ENCODE measurements around the gene DNM3. TPM values are rescaled to one million over a fixed set of nuclear protein-coding genes. Genes with fewer than 3 reads are reported as not detected.

Gene DNM3
- total and polyA plus RNA-seq, 10 of the 15 experiments (the other 5 are each of a cell fraction or from before 2014, with no cell fraction given): 0.03 to 1.5 (median 0.08) TPM; not detected in 3

GRCh38 chr1:172390683-172391551 lies 549.6 kb downstream of the DNM3 start (continued):
- TF ChIP-seq ZNF217 (IDR thresholded peaks at IDR 0.05) (no peak), IKZF1 (conservative IDR thresholded peaks at IDR 0.05) (peak; percentile 51), MEF2B (IDR thresholded peaks at IDR 0.05; ENCODE audit: partially characterized antibody, poor library complexity, severe bottlenecking) (peak; percentile 75), FOXM1 (IDR thresholded peaks at IDR 0.05; ENCODE audit: low read depth, low read length) (peak; percentile 59; the same call in 1 of the 2 replicates), TAF1 (IDR thresholded peaks at IDR 0.05; ENCODE audit: borderline replicate concordance, low read depth, low read length) (0 out of 2 replicates have a peak, but pooled peaks have one; percentile 40), NFIC (IDR thresholded peaks at IDR 0.05; ENCODE audit: low read depth, low read length) (peak; percentile 77), RUNX3 (IDR thresholded peaks at IDR 0.05; ENCODE audit: low read length) (peak; percentile 54), MYB (IDR thresholded peaks at IDR 0.05; ENCODE audit: borderline replicate concordance, low read depth, low read length) (no peak), SMAD1 (IDR thresholded peaks at IDR 0.05; ENCODE audit: low read depth, partially characterized antibody) (peak; percentile 35), BCL11A (IDR thresholded peaks at IDR 0.05; ENCODE audit: low read depth, low read length) (peak; percentile 42; the same call in 1 of the 2 replicates), CHD2 (IDR thresholded peaks at IDR 0.05; ENCODE audit: borderline replicate concordance, low read depth, low read length) (0 out of 2 replicates have a peak, but pooled peaks have one; percentile 58), MTA3 (IDR thresholded peaks at IDR 0.05; ENCODE audit: borderline replicate concordance, low read length) (0 out of 2 replicates have a peak, but pooled peaks have one; percentile 53), MTA2 (IDR thresholded peaks at IDR 0.05; ENCODE audit: low read depth) (peak; percentile 49; the same call in 1 of the 2 replicates), POLR2AphosphoS5 (IDR thresholded peaks at IDR 0.05; ENCODE audit: low read length) (peak; percentile 52; the same call in 1 of the 2 replicates), DPF2 (IDR thresholded peaks at IDR 0.05) (peak; percentile 41; the same call in 1 of the 2 replicates), ZNF687 (IDR thresholded peaks at IDR 0.05) (peak; percentile 67; the same call in 1 of the 2 replicates)
- TF ChIP-seq, protein P1, sequence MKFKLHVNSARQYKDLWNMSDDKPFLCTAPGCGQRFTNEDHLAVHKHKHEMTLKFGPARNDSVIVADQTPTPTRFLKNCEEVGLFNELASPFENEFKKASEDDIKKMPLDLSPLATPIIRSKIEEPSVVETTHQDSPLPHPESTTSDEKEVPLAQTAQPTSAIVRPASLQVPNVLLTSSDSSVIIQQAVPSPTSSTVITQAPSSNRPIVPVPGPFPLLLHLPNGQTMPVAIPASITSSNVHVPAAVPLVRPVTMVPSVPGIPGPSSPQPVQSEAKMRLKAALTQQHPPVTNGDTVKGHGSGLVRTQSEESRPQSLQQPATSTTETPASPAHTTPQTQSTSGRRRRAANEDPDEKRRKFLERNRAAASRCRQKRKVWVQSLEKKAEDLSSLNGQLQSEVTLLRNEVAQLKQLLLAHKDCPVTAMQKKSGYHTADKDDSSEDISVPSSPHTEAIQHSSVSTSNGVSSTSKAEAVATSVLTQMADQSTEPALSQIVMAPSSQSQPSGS (IDR thresholded peaks at IDR 0.05; ENCODE audit: low read length): peak; percentile 93

All from GM12878 (cell line).